Loucy (cell line): ENCODE data around the gene D2HGDH.

ENCODE experiments used
- CTCF ChIP-seq: fragments of 200-600 bp; sonication (generic); conservative IDR thresholded peaks from 2 replicates; pipeline ENCODE4 v1.5.1; 2014; ENCODE audit warnings: mild to moderate bottlenecking, antibody characterized with exemption, low read length
- EZH2phosphoT487 ChIP-seq: fragments of 200-600 bp; IDR thresholded peaks from 2 replicates; pipeline ENCODE4 v1.6.1; 2018; ENCODE audit warnings: antibody characterized with exemption, mild to moderate bottlenecking, moderate library complexity, borderline replicate concordance

GRCh38 chr2:241775223-241776177 is 41.1 kb downstream of the D2HGDH start:
- TF ChIP-seq CTCF (no peak), EZH2phosphoT487 (no peak)
